Cardiac fibroblast (primary cell): ENCODE results near the gene HSPG2.
"Not testable (repeated sequence)": the region's sequence is repeated elsewhere in the genome, so short reads cannot be mapped to it uniquely, and the experiment has no call there.

Experiments used
- DNase-seq, 2 donors: peaks; one replicate each; pipeline versions ENCODE4 v3.0.0 to v3.0.0-alpha.2; 2010; ENCODE audit warnings: low read depth in 2 of 2
- H3K4me3 ChIP-seq, 2 donors: replicated peaks in 1 of 2; 1 replicate in 1 of 2; 2 replicates in 1 of 2; pipeline ENCODE4 v1.5.1; 2011; ENCODE audit warnings: low read depth in 2 of 2, low read length in 2 of 2, mild to moderate bottlenecking in 2 of 2, moderate library complexity in 1 of 2
- CTCF ChIP-seq: IDR thresholded peaks from one replicate; pipeline ENCODE4 v1.5.1; 2011; ENCODE audit warnings: low read depth, mild to moderate bottlenecking, low read length, inconsistent platforms

Gene HSPG2

GRCh38 chr1:21937034-21937371, at the start of gene HSPG2:
HSPG2 (minus strand) TSS chr1:21937310; CDS start chr1:21937217, 93 bp downstream.
- no peak for DNase-seq
- TF ChIP-seq CTCF = no peak
- H3K4me3 ChIP-seq = peak within 1 kb of the TSS; percentile 77 to 86

- not testable (repeated sequence) for DNase-seq, H3K4me3 ChIP-seq
Observed at GRCh38 chr1:21986386-21986785, 49.3 kb upstream of the HSPG2 start.

- not testable (repeated sequence) for H3K4me3 ChIP-seq, DNase-seq
Observed at GRCh38 chr1:21985893-21986292, 48.8 kb upstream of the HSPG2 start.

- DNase-seq, H3K4me3 ChIP-seq: not testable (repeated sequence)
Observed at GRCh38 chr1:21983539-21983938, 46.4 kb upstream of the HSPG2 start.

- H3K4me3 ChIP-seq, DNase-seq: not testable (repeated sequence)
Observed at GRCh38 chr1:21982122-21982521, 45.0 kb upstream of the HSPG2 start.

- not testable (repeated sequence) for H3K4me3 ChIP-seq, DNase-seq
Observed at GRCh38 chr1:21981253-21981652, 44.1 kb upstream of the HSPG2 start.

GRCh38 chr1:21980515-21981220, 43.6 kb upstream of the HSPG2 start:
- peak in 1 of 2 donors; percentile 59 for DNase-seq
- H3K4me3 ChIP-seq = not testable (repeated sequence)

GRCh38 chr1:21978209-21978608, 41.1 kb upstream of the HSPG2 start:
- not testable (repeated sequence) for DNase-seq, H3K4me3 ChIP-seq

- not testable (repeated sequence) for H3K4me3 ChIP-seq, DNase-seq
Observed at GRCh38 chr1:21976703-21977239, 39.7 kb upstream of the HSPG2 start, which contains the start of gene CELA3B. CELA3B (plus strand) TSS chr1:21977022; CDS start chr1:21977040, 18 bp downstream.

- H3K4me3 ChIP-seq, DNase-seq: not testable (repeated sequence)
Observed at GRCh38 chr1:21975296-21975695, 38.2 kb upstream of the HSPG2 start.

GRCh38 chr1:21974699-21975098, 37.6 kb upstream of the HSPG2 start:
- DNase-seq = peak in 1 of 2 donors; percentile 29

GRCh38 chr1:21973948-21974347, 36.8 kb upstream of the HSPG2 start:
- not testable (repeated sequence) for DNase-seq, H3K4me3 ChIP-seq

More at GRCh38 chr1:21974699-21975098, 37.6 kb upstream of the HSPG2 start:
- not testable (repeated sequence) for H3K4me3 ChIP-seq

- not testable (repeated sequence) for H3K4me3 ChIP-seq, DNase-seq
Observed at GRCh38 chr1:21972973-21973441, 35.9 kb upstream of the HSPG2 start.

GRCh38 chr1:21970523-21970922, 33.4 kb upstream of the HSPG2 start:
- DNase-seq, H3K4me3 ChIP-seq: not testable (repeated sequence)

GRCh38 chr1:21969066-21969465, 32.0 kb upstream of the HSPG2 start:
- not testable (repeated sequence) for DNase-seq, H3K4me3 ChIP-seq

GRCh38 chr1:21967216-21967615, 30.1 kb upstream of the HSPG2 start:
- not testable (repeated sequence) for DNase-seq, H3K4me3 ChIP-seq
